Breast epithelium (tissue), 4 donors: ENCODE results near the gene FNDC1. TPM values are rescaled to one million over a fixed set of nuclear protein-coding genes. Genes with fewer than 3 reads are reported as not detected.
"Not testable (repeated sequence)": the region's sequence is repeated elsewhere in the genome, so short reads cannot be mapped to it uniquely, and the experiment has no call there.

ENCODE experiments used
- DNase-seq, 2 donors: peaks; one replicate each; pipeline ENCODE4 v3.0.0-alpha.2; 2019; ENCODE audit warnings: low spot score in 2 of 2
- H3K27ac ChIP-seq, 2 donors: fragments of 200-600 bp; sonication (generic) in 1 of 2; one replicate each; pipeline ENCODE4 v1.5.1; 2016 to 2019; ENCODE audit warnings: mild to moderate bottlenecking in 1 of 2
- H3K27me3 ChIP-seq, 2 donors: fragments of 200-600 bp; sonication (generic) in 1 of 2; one replicate each; pipeline versions ENCODE4 v1.5.1 to v1.6.0; 2017 to 2019; ENCODE audit warnings: control low read depth in 1 of 2, mild to moderate bottlenecking in 1 of 2
- H3K36me3 ChIP-seq: fragments of 200-600 bp; one replicate; pipeline ENCODE4 v1.5.1; 2019
- H3K4me1 ChIP-seq, 2 donors: fragments of 200-600 bp; sonication (generic); one replicate each; pipeline ENCODE4 v1.5.1; 2016 to 2019; ENCODE audit warnings: control low read depth in 1 of 2
- H3K4me3 ChIP-seq, 3 donors: fragments of 200-600 bp; sonication (generic); 1 replicate in 2 of 3; 2 replicates in 1 of 3; pipeline ENCODE4 v1.5.1; 2016 to 2019; ENCODE audit warnings: mild to moderate bottlenecking in 3 of 3, moderate library complexity in 2 of 3
- H3K9me3 ChIP-seq, 2 donors: fragments of 200-600 bp; sonication (generic) in 1 of 2; one replicate each; pipeline ENCODE4 v1.5.1; 2016 to 2019; ENCODE audit warnings: control low read depth in 1 of 2
- CTCF ChIP-seq, 3 donors: fragments of 450-650 bp; IDR thresholded peaks; one replicate each; pipeline ENCODE4 v1.5.1; 2016 to 2017; ENCODE audit warnings: antibody characterized with exemption in 3 of 3, mild to moderate bottlenecking in 3 of 3, moderate library complexity in 3 of 3
- POLR2A ChIP-seq: fragments of 450-650 bp; IDR thresholded peaks from one replicate; pipeline ENCODE4 v1.6.1; 2016; ENCODE audit warnings: antibody characterized with exemption, mild to moderate bottlenecking, moderate library complexity
- POLR2AphosphoS5 ChIP-seq, 3 donors: sonication (generic); formaldehyde crosslinking; IDR thresholded peaks; one replicate each; pipeline ENCODE4 v1.6.1; 2017; ENCODE audit warnings: antibody characterized with exemption in 3 of 3
- intact Hi-C: fragments of 100-400 bp; cut with DNase I; formaldehyde crosslinking; loops from one replicate; pipeline ENCODE4 v1.15.1; 2023; ENCODE audit warnings: low total_unique reads
- total RNA-seq, 3 donors: library from RNA; depleted of rRNA; stranded (reverse); fragments of >200 nt; gene quantifications; one replicate each; pipeline ENCODE4 v1.1.0, GENCODE V29; 2016

FNDC1 gene
- total RNA-seq: 10 to 100 TPM in 1 of 3 donors, under 1 TPM in 2; 0.15 to 10.1 (median 0.33) TPM

- peaks cover 0 to 40% of the 10 kb centered on the region in 2 donors for H3K27me3 ChIP-seq
- H3K9me3 ChIP-seq: no peaks in the 10 kb centered on the region
- H3K4me3 ChIP-seq: peak within 1 kb of the TSS; percentile 47 to 71 (median 48)
- peaks cover 0 to 6% of the 10 kb centered on the region in 2 donors for H3K4me1 ChIP-seq
- TF ChIP-seq POLR2A (no peak), POLR2AphosphoS5 (IDR thresholded peaks at IDR 0.05) (no peak), CTCF (IDR thresholded peaks at IDR 0.05) (no peak)
- no peak for DNase-seq
- H3K36me3 ChIP-seq: no peaks in the 10 kb centered on the region
- no peak within 1 kb of the TSS for H3K27ac ChIP-seq
- intact Hi-C loops: no loop called here
These were observed at the start of gene FNDC1 for GRCh38 chr6:159169193-159169555. Gene FNDC1, plus strand, starts transcription at chr6:159169400. Its CDS starts 197 bp downstream, at chr6:159169597.

- no peak overlapping the region for H3K27ac ChIP-seq
These were observed 49.4 kb upstream of the FNDC1 start for GRCh38 chr6:159119791-159120190.

GRCh38 chr6:159121486-159121885 is 47.7 kb upstream of the FNDC1 start:
- Histone ChIP-seq H3K27ac (no peak overlapping the region), H3K4me3 (no peak overlapping the region), H3K27me3 (no peaks in the 10 kb centered on the region), H3K9me3 (no peaks in the 10 kb centered on the region), H3K4me1 (no peaks in the 10 kb centered on the region), H3K36me3 (no peaks in the 10 kb centered on the region)
- no peak for DNase-seq
- TF ChIP-seq CTCF (IDR thresholded peaks at IDR 0.05) (no peak), POLR2A (no peak), POLR2AphosphoS5 (IDR thresholded peaks at IDR 0.05) (no peak)
- intact Hi-C loops: no loop called here

More at GRCh38 chr6:159119791-159120190, 49.4 kb upstream of the FNDC1 start:
- Histone ChIP-seq H3K4me1 (no peaks in the 10 kb centered on the region), H3K36me3 (no peaks in the 10 kb centered on the region), H3K27me3 (no peaks in the 10 kb centered on the region), H3K4me3 (no peak overlapping the region), H3K9me3 (no peaks in the 10 kb centered on the region)
- DNase-seq: no peak
- TF ChIP-seq POLR2AphosphoS5 (IDR thresholded peaks at IDR 0.05) (no peak), CTCF (IDR thresholded peaks at IDR 0.05) (no peak), POLR2A (no peak)
- intact Hi-C loops: no loop called here

GRCh38 chr6:159122453-159122852 is 46.7 kb upstream of the FNDC1 start:
- Histone ChIP-seq H3K4me3 (no peak overlapping the region), H3K36me3 (no peaks in the 10 kb centered on the region), H3K9me3 (no peaks in the 10 kb centered on the region), H3K27ac (no peak overlapping the region), H3K27me3 (no peaks in the 10 kb centered on the region), H3K4me1 (no peaks in the 10 kb centered on the region)
- no peak for DNase-seq
- TF ChIP-seq POLR2AphosphoS5 (IDR thresholded peaks at IDR 0.05) (no peak), CTCF (IDR thresholded peaks at IDR 0.05) (no peak), POLR2A (no peak)
- intact Hi-C loops: no loop called here

- DNase-seq, H3K27me3 ChIP-seq, H3K4me1 ChIP-seq, H3K36me3 ChIP-seq, intact Hi-C loops, H3K4me3 ChIP-seq, H3K27ac ChIP-seq, H3K9me3 ChIP-seq: not testable (repeated sequence)
These were observed 45.4 kb upstream of the FNDC1 start for GRCh38 chr6:159123831-159124230.
